CD4-positive, alpha-beta T cell treated with Interleukin-6 at 100 ng/mL for 8 hours (primary cell): Measurements from ENCODE around the gene PADI3.
"Not testable (repeated sequence)": the region's sequence is repeated elsewhere in the genome, so short reads cannot be mapped to it uniquely, and the experiment has no call there.

Experiments
- DNase-seq: peaks from one replicate; pipeline ENCODE4 v3.0.0-alpha.2; 2020; ENCODE audit warnings: mixed read lengths, low spot score

The PADI3 gene

GRCh38 chr1:17304151-17304825, 55.4 kb downstream of the PADI3 start:
- DNase-seq = no peak

DNA sequence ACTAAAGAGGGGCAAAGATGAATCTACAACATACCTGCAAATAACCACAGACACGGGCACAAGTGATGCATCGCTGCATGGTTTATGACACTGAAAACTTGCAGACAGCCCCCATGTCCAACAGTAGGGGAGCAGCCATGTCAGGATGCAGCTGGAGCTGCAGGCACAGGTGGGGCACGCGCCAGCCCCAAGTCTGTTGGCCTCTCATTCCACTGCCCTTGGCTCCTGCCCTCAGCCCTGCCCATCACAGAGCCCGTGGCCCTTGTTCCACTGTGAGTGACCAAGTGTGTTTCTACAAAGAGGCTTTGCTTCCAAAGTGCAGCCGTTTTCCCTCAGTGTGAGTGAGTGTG, 55.9 kb downstream of the PADI3 start:
- DNase-seq = no peak

DNA sequence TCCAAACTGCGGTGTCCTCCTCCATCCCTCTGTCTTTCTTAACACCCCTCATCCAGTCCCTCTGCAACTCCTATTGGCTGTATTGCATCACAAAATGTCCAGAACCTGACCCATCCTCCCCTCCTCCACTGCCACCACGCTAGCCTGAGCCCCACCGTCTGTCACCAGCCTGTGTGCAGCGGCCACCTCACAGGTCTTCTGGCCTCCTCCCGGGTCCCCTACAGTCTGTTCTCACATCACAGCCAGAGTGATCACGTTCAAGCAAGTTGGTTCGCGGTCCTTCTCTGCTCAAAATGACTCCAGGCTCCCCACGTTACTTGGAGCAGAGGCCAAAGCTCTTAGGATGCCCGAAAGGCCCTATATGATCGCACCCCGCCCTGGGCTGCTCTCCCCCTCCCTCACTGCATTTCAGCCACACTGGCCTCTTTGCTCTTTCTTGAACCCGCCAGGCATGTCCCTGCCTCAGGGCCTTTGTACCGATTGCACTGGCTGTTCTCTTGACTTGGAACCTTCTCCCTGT, 56.7 kb downstream of the PADI3 start:
- no peak for DNase-seq

DNA sequence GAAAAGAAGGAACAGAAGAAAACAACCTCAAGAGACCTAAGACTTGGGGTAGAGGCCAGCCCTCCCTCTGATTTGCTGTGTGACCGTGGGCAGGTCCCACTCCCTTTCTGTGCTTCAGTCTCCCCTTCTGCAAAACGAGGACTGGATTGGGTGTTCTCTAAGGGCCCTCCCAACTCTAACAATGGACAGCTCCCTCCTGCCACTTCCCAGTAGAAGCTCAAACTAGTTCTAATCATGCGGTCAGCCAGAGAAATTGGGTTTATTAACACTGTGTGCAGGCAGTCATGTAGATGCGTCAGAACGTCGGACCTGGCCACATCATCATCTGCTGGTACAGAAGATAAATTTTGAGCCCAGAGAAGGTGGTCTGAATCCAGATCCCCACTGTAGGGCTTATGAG, 57.5 kb downstream of the PADI3 start:
- no peak for DNase-seq

DNA sequence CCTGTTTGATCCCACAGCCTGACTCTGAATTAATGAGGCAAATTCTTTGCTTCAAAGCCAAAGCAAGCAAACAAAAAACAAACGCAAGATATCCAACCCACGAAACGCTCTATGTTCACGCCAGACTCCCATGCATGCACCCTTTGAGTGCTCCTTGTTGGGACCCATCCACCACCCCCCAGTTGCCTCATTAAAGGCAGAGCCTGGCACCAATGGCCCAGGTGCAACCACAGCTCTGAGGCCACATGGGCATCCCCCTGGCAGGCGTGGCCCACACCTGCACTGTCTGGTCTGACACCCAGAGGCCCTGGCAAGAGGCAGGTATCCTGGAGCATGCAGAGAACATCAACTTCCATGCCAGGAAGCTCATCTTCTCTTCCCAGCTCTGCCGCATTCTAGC, 58.0 kb downstream of the PADI3 start:
- DNase-seq = no peak

- no peak for DNase-seq
Observed at GRCh38 chr1:17307329-17307728, 58.4 kb downstream of the PADI3 start.

- no peak for DNase-seq
Observed at GRCh38 chr1:17307946-17308345, 59.0 kb downstream of the PADI3 start, which contains the start of gene PADI4. PADI4 (plus strand) TSS chr1:17308197; CDS start chr1:17308223, 26 bp downstream.

DNA sequence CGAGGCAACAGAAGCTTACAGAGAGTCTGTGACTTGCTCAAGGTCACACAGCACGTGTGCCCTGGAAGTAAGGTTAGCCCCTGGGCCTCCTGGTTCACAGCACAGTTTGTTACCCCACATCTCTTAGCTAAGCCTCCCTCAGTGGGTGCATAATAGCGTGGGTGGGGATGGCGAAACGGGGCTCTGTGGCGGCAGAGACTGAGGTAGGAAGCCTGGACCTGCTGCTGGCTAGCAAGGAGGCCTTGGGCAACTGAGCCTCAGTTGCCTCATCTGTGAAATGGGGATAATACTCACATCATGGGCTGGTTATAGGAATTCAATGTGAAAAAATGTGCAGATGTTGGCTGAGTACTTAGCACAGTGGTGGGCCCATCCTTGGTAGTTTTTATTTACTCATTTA, 59.7 kb downstream of the PADI3 start:
- no peak for DNase-seq

GRCh38 chr1:17309426-17310067, 60.6 kb downstream of the PADI3 start:
- DNase-seq = no peak

DNA sequence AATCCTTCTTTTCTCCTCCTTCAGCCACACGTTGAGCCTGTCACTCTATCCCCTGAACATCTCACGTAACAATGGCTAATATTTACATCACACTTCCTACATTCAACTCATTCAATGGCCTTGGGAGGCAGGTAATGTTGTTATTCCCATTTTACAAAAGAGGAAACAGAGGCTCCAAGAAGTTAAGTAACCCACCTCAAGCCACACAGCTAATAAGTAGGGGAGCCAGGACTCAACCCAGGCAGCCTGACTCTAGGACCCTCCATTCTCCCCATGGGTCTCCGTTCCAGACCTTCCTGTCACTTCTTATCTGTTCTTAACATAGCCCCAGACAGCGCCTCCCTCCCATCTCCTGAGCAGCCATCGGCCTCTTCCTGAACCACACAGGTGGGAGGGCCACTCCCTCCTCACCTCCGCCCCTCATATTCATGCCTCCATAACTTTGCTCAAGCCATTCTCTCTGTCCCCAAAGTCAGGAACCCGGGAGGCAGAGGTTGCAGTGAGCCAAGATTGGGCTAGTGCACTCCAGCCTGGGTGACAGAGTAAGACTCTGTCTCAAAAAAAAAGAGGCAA, 61.3 kb downstream of the PADI3 start:
- DNase-seq = no peak

DNA sequence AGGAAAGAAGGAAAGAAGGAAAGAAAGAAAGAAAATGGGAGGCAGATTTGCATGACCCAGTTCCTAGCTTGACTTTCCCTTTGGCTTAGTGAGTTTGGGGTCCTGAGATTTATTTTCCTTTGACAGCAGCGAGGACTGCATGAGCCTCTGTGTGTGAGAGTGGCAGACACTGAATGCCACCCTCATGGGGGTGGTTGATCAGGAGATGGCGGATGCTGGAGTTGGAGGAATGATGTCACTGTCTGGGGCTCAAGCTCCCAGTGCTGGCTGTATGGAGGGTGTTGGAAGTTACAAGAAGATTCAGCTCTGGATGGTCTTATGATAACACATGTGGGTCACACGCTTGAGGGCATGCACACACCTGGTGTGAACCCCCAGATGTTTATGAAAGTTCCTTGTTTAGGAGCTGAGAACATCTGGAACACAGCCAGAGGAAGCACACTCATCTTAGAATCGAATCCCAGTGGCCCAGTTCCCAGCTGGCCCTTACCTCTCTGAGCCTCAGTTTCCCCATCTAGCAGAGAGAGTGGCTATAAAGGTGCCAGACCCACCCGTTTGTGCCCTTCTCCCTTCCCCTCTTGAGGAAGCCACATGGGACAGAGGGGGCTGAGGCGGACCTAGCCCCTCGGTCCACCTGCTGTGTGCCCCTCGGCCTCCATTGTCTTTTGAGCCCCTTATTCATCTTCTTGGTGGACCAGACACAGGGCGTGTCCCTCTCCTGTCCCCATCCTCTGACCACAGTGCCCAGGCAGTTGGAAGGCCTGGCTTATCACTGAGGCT, 64.8 kb downstream of the PADI3 start:
- no peak for DNase-seq

DNA sequence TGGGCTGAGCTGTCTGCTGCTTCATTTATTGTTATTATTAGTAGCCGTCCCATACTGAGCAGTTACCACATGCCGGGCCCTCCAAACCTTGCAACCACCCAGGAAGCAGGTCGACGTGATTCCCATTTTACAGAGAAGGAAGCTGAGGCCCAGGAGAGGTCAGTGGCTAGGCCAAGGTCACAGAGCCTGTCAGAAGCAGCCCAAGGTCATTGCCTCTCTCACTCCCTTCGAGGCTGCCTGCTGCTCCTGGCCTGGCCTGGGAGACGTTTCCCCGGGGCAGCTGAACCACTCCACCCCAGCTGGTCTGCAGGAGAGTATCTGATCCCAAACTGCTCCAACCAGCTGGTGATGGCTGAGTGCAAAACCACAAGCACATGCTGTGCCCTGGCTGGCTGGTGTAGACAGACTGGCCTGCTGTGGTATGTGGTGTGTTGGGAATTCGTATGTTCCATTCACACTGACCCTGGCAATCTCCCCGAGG, 65.6 kb downstream of the PADI3 start:
- no peak for DNase-seq

GRCh38 chr1:17315542-17316130, 66.7 kb downstream of the PADI3 start:
- DNase-seq = no peak

- no peak for DNase-seq
Observed at GRCh38 chr1:17316704-17317103, 67.8 kb downstream of the PADI3 start.

- DNase-seq = no peak
Observed at GRCh38 chr1:17318262-17318661, 69.4 kb downstream of the PADI3 start.

GRCh38 chr1:17319561-17320350, 70.9 kb downstream of the PADI3 start:
- no peak for DNase-seq

DNA sequence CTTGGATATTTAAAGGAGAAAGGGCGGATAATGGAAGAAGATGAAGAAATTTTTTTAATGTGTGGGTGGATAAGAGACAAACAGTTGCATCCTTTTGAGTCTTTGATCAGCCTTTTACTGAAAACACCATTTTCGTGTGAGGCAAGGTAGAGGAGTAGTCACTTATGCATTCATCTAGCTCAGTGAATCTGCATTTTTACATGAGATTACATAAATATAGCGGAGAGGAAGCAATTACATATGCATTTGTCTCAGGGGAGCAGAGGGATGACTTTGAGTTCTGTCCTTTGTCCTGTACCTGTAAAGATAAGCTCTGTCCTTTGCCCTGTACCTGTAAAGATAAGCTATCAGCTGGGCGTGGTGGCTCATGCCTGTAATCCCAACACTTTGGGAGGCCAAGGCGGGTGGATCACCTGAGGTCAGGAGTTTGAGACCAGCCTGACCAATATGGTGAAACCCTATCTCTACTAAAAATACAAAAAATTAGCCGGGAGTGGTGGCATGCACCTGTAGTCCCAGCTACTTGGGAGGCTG, 73.0 kb downstream of the PADI3 start:
- not testable (repeated sequence) for DNase-seq

DNA sequence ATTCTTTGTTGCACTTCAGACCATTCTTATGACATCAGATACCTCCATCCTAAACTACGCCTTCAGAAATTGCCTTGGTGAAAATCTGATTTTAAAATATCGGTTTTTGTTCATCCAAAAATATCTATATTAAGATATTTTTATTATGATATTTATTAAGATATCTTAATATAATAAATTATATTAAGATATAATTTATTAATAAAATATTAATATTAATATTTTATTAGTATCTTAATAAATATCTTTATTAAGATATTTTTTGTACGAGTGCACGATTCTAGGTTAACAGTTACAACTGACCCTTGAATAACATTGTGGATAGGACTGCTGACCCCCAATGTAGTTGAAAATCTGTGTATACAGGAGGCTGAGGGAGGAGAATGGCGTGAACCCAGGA, 80.0 kb downstream of the PADI3 start:
- no peak for DNase-seq

DNA sequence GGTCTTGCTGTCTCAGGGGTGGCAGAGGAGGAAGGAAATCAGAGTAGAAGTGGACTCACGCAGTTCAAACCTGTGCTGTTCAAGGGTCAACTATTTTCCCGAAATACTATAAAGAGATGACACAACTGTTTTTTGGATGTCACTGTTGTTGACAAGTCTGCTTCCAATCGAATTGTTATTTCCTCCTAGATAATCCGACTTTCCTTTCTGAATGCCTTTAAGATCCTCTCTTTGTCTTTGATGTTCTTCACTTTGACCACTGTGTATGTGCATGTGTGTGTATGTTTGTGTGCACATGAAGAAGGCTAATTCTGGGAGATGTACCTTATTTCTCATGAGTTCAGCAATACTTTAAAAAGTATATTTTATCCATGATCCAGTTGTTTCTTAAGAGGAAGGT, 80.7 kb downstream of the PADI3 start:
- DNase-seq = no peak

DNA sequence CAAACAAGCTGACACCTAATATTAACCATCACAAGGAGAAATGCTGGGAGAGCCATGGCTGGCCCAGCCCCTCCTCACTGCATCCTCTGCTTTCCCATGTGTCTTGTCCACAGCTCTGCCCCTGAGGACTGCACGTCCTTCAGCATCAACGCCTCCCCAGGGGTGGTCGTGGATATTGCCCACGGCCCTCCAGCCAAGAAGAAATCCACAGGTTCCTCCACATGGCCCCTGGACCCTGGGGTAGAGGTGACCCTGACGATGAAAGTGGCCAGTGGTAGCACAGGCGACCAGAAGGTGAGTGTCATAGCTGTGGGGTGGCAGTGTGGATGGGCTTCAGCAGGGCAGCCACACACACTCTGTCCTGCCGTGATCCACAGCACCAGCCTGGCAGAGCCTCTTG, 82.0 kb downstream of the PADI3 start:
- no peak for DNase-seq

DNA sequence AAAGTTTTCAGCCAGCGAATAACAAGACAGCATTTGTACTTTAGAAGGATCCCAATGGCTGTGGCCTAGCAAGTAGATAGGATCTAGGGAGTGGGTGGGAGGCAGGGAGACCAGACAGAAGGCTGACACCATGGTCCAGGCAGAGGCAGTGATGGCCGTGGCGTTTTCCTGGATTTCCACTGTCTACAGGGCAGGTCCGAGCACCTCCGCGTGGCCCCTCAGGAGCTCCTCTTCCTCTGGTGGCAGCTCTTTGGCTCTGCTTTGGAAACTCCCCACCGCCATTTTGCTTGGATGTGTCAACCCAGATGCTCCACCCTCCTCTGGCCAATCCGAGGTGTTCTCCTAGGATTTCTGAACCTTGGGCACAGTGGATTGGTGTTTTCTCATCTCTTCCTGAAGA, 84.2 kb downstream of the PADI3 start:
- no peak for DNase-seq
